Measurements from ENCODE around the gene HES4. TPM values are rescaled to one million over a fixed set of nuclear protein-coding genes. Genes with fewer than 3 reads are reported as not detected.
A peak's percentile ranks its signal among the peaks of the same experiment; 100 is the strongest.

Gene HES4
- total and polyA plus RNA-seq, 2 of the 13 experiments (the other 11 are each of a cell fraction or from before 2014, with no cell fraction given), result 8.8 to 10.6 TPM

DNA sequence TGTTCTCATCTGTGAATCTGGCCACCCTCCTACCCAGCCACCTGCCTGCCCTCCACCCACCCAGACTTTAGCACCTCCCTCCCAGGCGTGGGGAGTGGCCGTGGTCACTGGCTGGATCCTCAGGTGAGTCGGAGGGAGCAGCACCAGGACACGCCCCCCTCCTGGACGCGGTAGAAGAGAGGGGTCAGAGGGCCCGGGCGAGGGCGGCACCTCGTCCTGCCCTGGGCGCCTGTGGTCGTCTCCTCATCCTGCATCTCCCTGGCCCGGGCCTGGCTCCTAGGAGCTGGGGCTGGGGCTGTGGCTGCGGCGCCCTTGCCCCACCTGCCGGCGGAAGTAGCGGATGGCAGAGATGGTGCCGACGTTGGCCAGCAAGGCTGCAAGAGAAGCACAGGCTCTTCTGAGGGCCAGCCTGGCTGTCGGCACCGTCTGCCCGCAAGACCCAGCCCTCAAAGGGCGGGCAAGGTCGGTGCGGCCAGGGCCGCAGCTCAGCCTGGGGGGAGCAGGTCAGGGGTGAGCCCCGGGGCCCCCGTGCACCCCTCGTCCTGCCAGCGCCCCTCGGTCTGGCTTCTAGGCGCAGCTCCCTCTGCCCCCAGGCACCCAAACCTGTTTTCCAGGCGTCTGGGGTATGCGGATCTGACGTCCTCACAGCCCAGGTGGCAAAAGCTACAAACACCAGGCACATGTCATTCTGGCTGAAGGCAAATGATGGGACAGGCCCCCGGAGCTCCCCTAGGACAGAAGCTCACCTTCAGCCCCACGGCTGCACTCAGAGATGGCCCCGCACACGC is 23.8 kb downstream of the HES4 start (continued):
- TF ChIP-seq, protein P1, sequence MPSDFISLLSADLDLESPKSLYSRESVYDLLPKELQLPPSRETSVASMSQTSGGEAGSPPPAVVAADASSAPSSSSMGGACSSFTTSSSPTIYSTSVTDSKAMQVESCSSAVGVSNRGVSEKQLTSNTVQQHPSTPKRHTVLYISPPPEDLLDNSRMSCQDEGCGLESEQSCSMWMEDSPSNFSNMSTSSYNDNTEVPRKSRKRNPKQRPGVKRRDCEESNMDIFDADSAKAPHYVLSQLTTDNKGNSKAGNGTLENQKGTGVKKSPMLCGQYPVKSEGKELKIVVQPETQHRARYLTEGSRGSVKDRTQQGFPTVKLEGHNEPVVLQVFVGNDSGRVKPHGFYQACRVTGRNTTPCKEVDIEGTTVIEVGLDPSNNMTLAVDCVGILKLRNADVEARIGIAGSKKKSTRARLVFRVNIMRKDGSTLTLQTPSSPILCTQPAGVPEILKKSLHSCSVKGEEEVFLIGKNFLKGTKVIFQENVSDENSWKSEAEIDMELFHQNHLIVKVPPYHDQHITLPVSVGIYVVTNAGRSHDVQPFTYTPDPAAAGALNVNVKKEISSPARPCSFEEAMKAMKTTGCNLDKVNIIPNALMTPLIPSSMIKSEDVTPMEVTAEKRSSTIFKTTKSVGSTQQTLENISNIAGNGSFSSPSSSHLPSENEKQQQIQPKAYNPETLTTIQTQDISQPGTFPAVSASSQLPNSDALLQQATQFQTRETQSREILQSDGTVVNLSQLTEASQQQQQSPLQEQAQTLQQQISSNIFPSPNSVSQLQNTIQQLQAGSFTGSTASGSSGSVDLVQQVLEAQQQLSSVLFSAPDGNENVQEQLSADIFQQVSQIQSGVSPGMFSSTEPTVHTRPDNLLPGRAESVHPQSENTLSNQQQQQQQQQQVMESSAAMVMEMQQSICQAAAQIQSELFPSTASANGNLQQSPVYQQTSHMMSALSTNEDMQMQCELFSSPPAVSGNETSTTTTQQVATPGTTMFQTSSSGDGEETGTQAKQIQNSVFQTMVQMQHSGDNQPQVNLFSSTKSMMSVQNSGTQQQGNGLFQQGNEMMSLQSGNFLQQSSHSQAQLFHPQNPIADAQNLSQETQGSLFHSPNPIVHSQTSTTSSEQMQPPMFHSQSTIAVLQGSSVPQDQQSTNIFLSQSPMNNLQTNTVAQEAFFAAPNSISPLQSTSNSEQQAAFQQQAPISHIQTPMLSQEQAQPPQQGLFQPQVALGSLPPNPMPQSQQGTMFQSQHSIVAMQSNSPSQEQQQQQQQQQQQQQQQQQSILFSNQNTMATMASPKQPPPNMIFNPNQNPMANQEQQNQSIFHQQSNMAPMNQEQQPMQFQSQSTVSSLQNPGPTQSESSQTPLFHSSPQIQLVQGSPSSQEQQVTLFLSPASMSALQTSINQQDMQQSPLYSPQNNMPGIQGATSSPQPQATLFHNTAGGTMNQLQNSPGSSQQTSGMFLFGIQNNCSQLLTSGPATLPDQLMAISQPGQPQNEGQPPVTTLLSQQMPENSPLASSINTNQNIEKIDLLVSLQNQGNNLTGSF (CRISPR knock-in tag; IDR thresholded peaks at IDR 0.05), result 0 out of 2 replicates have a peak, but pooled peaks have one; percentile 48
- no peak for TF ChIP-seq GATAD1 (CRISPR knock-in tag; IDR thresholded peaks at IDR 0.05)
- no peak for TF ChIP-seq ZFP1 (CRISPR knock-in tag; IDR thresholded peaks at IDR 0.05)
- no peak for TF ChIP-seq HOXA5 (CRISPR knock-in tag; IDR thresholded peaks at IDR 0.05)
- TF ChIP-seq RFX3 (CRISPR knock-in tag; IDR thresholded peaks at IDR 0.05), result no peak
- TF ChIP-seq, protein P2, sequence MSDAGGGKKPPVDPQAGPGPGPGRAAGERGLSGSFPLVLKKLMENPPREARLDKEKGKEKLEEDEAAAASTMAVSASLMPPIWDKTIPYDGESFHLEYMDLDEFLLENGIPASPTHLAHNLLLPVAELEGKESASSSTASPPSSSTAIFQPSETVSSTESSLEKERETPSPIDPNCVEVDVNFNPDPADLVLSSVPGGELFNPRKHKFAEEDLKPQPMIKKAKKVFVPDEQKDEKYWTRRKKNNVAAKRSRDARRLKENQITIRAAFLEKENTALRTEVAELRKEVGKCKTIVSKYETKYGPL (CRISPR knock-in tag; IDR thresholded peaks at IDR 0.05), result no peak
- TF ChIP-seq, protein P3, sequence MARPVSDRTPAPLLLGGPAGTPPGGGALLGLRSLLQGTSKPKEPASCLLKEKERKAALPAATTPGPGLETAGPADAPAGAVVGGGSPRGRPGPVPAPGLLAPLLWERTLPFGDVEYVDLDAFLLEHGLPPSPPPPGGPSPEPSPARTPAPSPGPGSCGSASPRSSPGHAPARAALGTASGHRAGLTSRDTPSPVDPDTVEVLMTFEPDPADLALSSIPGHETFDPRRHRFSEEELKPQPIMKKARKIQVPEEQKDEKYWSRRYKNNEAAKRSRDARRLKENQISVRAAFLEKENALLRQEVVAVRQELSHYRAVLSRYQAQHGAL (CRISPR knock-in tag; IDR thresholded peaks at IDR 0.05; ENCODE audit: not compliant biosample characterization), result no peak
- TF ChIP-seq MAFG (CRISPR knock-in tag; IDR thresholded peaks at IDR 0.05), result no peak
- TF ChIP-seq, protein P4, sequence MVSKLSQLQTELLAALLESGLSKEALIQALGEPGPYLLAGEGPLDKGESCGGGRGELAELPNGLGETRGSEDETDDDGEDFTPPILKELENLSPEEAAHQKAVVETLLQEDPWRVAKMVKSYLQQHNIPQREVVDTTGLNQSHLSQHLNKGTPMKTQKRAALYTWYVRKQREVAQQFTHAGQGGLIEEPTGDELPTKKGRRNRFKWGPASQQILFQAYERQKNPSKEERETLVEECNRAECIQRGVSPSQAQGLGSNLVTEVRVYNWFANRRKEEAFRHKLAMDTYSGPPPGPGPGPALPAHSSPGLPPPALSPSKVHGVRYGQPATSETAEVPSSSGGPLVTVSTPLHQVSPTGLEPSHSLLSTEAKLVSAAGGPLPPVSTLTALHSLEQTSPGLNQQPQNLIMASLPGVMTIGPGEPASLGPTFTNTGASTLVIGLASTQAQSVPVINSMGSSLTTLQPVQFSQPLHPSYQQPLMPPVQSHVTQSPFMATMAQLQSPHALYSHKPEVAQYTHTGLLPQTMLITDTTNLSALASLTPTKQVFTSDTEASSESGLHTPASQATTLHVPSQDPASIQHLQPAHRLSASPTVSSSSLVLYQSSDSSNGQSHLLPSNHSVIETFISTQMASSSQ (IDR thresholded peaks at IDR 0.05; ENCODE audit: low read depth), result no peak
- TF ChIP-seq, protein P4 (CRISPR knock-in tag; IDR thresholded peaks at IDR 0.05; ENCODE audit: borderline replicate concordance), result no peak
- no peak for TF ChIP-seq CEBPB (IDR thresholded peaks at IDR 0.05; ENCODE audit: borderline replicate concordance, low read depth, low read length)
- TF ChIP-seq, protein P5, sequence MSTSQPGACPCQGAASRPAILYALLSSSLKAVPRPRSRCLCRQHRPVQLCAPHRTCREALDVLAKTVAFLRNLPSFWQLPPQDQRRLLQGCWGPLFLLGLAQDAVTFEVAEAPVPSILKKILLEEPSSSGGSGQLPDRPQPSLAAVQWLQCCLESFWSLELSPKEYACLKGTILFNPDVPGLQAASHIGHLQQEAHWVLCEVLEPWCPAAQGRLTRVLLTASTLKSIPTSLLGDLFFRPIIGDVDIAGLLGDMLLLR (CRISPR knock-in tag; IDR thresholded peaks at IDR 0.05), result no peak
- TF ChIP-seq, protein P6, sequence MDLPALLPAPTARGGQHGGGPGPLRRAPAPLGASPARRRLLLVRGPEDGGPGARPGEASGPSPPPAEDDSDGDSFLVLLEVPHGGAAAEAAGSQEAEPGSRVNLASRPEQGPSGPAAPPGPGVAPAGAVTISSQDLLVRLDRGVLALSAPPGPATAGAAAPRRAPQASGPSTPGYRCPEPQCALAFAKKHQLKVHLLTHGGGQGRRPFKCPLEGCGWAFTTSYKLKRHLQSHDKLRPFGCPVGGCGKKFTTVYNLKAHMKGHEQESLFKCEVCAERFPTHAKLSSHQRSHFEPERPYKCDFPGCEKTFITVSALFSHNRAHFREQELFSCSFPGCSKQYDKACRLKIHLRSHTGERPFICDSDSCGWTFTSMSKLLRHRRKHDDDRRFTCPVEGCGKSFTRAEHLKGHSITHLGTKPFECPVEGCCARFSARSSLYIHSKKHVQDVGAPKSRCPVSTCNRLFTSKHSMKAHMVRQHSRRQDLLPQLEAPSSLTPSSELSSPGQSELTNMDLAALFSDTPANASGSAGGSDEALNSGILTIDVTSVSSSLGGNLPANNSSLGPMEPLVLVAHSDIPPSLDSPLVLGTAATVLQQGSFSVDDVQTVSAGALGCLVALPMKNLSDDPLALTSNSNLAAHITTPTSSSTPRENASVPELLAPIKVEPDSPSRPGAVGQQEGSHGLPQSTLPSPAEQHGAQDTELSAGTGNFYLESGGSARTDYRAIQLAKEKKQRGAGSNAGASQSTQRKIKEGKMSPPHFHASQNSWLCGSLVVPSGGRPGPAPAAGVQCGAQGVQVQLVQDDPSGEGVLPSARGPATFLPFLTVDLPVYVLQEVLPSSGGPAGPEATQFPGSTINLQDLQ (CRISPR knock-in tag; IDR thresholded peaks at IDR 0.05), result no peak
- no peak for TF ChIP-seq ZNF383 (CRISPR knock-in tag; IDR thresholded peaks at IDR 0.05; ENCODE audit: borderline replicate concordance)
- no peak for TF ChIP-seq ZNF557 (CRISPR knock-in tag; IDR thresholded peaks at IDR 0.05)

Data from HepG2 (cell line).